ENCODE measurements around the gene TMEM121.

TMEM121 gene

DNA sequence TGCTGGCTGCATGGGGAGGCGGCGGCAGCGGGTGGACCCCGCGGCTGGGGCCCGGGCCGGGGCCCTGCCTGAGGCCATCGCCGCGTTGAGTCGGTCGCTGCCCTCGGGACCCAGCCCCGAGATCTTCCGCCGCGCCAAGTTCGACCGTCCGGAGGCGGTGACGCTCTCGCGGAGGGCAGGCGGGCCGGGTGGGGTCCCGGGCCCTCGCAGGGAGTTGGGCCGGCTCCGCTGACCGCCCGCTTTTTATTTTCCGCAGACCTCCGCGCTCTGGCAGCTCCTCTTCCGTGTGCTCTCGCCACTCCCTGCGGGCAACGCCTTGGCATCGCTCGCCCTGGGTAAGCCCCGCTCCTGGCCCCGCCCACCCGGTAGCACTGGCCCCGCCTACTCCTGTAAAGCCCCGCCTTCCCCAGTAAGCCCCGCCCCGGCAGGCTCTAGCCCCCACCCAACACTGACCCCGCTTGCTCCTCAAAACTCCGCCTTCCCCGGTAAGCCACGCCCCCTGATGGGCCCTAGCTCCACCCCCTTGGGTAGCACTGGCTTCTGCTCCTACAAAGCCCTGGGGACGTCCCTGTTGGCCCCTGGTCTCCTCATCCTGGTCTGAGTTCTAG lies 34.9 kb upstream of the TMEM121 start:
- TF ChIP-seq PPARA (CRISPR knock-in tag; IDR thresholded peaks at IDR 0.05; ENCODE audit: borderline replicate concordance) (no peak), RARB (CRISPR knock-in tag; IDR thresholded peaks at IDR 0.05) (no peak), ZNF8 (CRISPR knock-in tag; IDR thresholded peaks at IDR 0.05) (no peak), BACH2 (CRISPR knock-in tag; IDR thresholded peaks at IDR 0.05; ENCODE audit: borderline replicate concordance) (no peak), ZNF565 (CRISPR knock-in tag; conservative IDR thresholded peaks at IDR 0.05; ENCODE audit: low read depth) (0 out of 2 replicates have a peak, but pooled peaks have one; percentile 6), ZNF70 (CRISPR knock-in tag; IDR thresholded peaks at IDR 0.05) (no peak)
- TF ChIP-seq, protein P1, sequence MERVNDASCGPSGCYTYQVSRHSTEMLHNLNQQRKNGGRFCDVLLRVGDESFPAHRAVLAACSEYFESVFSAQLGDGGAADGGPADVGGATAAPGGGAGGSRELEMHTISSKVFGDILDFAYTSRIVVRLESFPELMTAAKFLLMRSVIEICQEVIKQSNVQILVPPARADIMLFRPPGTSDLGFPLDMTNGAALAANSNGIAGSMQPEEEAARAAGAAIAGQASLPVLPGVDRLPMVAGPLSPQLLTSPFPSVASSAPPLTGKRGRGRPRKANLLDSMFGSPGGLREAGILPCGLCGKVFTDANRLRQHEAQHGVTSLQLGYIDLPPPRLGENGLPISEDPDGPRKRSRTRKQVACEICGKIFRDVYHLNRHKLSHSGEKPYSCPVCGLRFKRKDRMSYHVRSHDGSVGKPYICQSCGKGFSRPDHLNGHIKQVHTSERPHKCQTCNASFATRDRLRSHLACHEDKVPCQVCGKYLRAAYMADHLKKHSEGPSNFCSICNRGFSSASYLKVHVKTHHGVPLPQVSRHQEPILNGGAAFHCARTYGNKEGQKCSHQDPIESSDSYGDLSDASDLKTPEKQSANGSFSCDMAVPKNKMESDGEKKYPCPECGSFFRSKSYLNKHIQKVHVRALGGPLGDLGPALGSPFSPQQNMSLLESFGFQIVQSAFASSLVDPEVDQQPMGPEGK (CRISPR knock-in tag; IDR thresholded peaks at IDR 0.05; ENCODE audit: borderline replicate concordance): no peak
- TF ChIP-seq, protein P2, sequence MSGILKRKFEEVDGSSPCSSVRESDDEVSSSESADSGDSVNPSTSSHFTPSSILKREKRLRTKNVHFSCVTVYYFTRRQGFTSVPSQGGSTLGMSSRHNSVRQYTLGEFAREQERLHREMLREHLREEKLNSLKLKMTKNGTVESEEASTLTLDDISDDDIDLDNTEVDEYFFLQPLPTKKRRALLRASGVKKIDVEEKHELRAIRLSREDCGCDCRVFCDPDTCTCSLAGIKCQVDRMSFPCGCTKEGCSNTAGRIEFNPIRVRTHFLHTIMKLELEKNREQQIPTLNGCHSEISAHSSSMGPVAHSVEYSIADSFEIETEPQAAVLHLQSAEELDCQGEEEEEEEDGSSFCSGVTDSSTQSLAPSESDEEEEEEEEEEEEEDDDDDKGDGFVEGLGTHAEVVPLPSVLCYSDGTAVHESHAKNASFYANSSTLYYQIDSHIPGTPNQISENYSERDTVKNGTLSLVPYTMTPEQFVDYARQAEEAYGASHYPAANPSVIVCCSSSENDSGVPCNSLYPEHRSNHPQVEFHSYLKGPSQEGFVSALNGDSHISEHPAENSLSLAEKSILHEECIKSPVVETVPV (CRISPR knock-in tag; IDR thresholded peaks at IDR 0.05): no peak
- TF ChIP-seq, protein P3, sequence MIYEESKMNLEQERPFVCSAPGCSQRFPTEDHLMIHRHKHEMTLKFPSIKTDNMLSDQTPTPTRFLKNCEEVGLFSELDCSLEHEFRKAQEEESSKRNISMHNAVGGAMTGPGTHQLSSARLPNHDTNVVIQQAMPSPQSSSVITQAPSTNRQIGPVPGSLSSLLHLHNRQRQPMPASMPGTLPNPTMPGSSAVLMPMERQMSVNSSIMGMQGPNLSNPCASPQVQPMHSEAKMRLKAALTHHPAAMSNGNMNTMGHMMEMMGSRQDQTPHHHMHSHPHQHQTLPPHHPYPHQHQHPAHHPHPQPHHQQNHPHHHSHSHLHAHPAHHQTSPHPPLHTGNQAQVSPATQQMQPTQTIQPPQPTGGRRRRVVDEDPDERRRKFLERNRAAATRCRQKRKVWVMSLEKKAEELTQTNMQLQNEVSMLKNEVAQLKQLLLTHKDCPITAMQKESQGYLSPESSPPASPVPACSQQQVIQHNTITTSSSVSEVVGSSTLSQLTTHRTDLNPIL (CRISPR knock-in tag; IDR thresholded peaks at IDR 0.05; ENCODE audit: low read depth): no peak
- ATAC-seq: peak; percentile 13

DNA sequence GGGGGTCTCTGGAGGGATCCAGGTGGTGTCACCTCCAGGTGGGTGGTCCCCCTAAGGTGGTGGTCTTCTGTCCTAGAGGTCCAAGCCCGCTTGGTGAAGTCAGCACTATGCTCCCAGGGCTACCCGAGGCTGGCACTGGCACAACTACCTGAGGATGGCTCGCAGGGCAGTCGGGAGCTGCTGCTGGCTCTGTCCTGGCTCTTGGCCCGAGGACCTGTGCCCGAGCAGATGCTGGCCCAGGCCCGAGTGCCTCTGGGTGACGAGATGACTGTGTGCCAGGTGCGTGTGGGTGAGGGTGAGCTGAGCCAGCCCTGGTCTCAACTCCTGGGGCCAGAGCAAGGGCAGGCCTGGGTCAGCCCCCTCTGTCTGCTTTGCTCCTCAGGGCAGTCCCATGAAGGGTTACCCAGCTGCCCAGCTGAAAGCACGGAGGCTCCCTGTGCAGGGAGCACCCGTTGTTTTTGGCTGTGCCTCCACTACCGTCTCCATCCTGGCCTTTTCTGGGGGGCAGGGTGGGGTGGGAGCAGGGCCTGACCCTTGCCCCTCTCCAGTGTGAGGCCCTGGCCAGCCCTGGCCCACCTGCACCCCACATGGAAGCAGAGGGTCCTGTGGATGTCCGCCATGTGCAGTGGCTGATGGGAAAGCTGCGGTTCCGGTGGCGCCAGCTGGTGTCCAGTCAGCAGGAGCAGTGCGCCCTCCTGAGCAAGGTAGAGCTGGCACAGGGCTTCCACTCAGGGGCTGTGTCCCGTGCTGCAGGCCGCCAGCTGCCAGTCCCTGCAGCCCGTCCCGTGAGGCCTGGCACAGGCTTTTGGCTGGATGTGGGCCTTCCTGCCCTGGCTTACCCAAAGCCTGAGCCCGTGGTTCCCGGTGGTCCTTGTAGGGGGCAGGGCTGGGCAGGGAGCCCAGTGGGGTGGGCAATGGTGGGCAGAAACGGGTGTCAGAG lies 34.1 kb upstream of the TMEM121 start:
- ATAC-seq: no peak
- TF ChIP-seq ZC3H10 (CRISPR knock-in tag; IDR thresholded peaks at IDR 0.05): no peak

DNA sequence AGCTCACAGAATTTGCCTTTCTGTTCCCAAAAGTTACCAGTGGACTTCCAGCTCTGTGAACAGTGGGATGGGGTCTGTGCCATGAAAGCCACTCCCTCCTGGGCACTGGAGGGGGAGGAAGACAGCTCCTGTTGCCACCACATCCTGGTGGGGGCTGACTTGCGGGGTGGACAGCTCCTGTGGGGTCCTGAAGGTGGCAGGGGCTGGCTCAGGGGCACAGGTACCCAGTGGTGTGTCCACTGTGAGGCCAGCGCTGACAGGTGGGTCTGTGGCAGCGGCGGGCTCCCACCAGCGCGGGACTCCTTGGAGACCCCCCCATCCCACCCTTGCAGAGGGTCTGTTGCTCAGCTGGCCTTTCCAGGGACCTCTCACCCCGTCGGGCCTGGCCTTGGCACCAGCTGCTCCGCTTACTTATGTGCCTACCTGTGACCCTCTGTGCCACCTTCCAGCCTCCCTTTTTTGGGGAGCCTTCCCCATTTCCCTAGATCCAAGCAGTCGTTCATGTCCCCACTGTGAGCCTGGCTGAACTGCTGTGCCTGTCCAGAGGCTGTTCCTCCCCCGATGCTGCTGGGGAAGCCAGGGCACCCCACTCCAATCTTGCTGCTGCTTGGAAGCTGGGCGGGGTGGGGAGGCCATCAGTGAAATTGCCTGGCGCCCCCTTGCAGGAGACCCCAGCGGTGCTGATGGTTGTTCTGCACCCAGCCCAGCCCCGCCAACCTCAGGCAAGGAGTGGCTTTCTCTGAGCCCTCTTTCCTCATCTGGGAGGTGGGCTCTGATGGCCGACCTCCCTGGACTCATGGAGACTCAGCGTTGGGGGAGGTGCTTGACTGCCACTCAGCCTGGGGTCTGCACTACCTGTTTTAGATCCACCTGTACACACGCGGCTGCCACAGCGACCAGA lies 33.2 kb upstream of the TMEM121 start:
- no peak for ATAC-seq
- TF ChIP-seq RARB (CRISPR knock-in tag; IDR thresholded peaks at IDR 0.05): no peak
- TF ChIP-seq, protein P3 (CRISPR knock-in tag; IDR thresholded peaks at IDR 0.05; ENCODE audit: low read depth): no peak
- no peak for TF ChIP-seq ZFP3 (CRISPR knock-in tag; IDR thresholded peaks at IDR 0.05)
- TF ChIP-seq, protein P4, sequence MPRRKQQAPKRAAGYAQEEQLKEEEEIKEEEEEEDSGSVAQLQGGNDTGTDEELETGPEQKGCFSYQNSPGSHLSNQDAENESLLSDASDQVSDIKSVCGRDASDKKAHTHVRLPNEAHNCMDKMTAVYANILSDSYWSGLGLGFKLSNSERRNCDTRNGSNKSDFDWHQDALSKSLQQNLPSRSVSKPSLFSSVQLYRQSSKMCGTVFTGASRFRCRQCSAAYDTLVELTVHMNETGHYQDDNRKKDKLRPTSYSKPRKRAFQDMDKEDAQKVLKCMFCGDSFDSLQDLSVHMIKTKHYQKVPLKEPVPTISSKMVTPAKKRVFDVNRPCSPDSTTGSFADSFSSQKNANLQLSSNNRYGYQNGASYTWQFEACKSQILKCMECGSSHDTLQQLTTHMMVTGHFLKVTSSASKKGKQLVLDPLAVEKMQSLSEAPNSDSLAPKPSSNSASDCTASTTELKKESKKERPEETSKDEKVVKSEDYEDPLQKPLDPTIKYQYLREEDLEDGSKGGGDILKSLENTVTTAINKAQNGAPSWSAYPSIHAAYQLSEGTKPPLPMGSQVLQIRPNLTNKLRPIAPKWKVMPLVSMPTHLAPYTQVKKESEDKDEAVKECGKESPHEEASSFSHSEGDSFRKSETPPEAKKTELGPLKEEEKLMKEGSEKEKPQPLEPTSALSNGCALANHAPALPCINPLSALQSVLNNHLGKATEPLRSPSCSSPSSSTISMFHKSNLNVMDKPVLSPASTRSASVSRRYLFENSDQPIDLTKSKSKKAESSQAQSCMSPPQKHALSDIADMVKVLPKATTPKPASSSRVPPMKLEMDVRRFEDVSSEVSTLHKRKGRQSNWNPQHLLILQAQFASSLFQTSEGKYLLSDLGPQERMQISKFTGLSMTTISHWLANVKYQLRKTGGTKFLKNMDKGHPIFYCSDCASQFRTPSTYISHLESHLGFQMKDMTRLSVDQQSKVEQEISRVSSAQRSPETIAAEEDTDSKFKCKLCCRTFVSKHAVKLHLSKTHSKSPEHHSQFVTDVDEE (CRISPR knock-in tag; IDR thresholded peaks at IDR 0.05): no peak
- no peak for TF ChIP-seq ZNF8 (CRISPR knock-in tag; IDR thresholded peaks at IDR 0.05)
- no peak for TF ChIP-seq SNAI2 (CRISPR knock-in tag; IDR thresholded peaks at IDR 0.05)
- TF ChIP-seq, protein P1 (CRISPR knock-in tag; IDR thresholded peaks at IDR 0.05; ENCODE audit: borderline replicate concordance): no peak
- TF ChIP-seq, protein P2 (CRISPR knock-in tag; IDR thresholded peaks at IDR 0.05): no peak
- TF ChIP-seq ZNF565 (CRISPR knock-in tag; conservative IDR thresholded peaks at IDR 0.05; ENCODE audit: low read depth): no peak
- TF ChIP-seq ZFP30 (CRISPR knock-in tag; IDR thresholded peaks at IDR 0.05): no peak
- no peak for TF ChIP-seq BACH2 (CRISPR knock-in tag; IDR thresholded peaks at IDR 0.05; ENCODE audit: borderline replicate concordance)
- TF ChIP-seq ZNF70 (CRISPR knock-in tag; IDR thresholded peaks at IDR 0.05): no peak
